ENCODE data around the gene KATNB1.
"Not testable (repeated sequence)": the region's sequence is repeated elsewhere in the genome, so short reads cannot be mapped to it uniquely, and the experiment has no call there.

DNA sequence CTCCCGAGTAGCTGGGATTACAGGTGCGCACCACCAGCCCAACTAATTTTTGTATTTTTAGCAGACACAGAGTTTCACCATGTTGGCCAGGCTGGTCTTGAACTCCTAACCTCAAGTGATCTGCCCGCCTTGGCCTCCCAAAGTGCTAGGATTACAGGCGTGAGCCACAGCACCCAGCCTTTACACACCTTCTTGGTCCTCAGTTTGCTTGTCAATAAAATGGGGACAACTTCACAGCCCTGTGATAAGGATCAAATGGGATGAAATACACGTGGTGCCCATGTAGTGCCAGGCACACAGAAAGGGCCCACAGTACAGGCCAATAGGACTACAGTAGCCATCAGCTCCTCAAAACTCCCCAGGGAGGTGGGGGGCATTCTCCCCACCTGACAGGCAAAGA, 60.4 kb downstream of the KATNB1 start:
- TF ChIP-seq BHLHE40 (IDR thresholded peaks at IDR 0.05; ENCODE audit: borderline replicate concordance); FOXA1 (IDR thresholded peaks at IDR 0.05); HDGF (IDR thresholded peaks at IDR 0.05; ENCODE audit: borderline replicate concordance); NFRKB (IDR thresholded peaks at IDR 0.05); FOXM1 (IDR thresholded peaks at IDR 0.05; ENCODE audit: borderline replicate concordance); ELF4 (IDR thresholded peaks at IDR 0.05); TARDBP (IDR thresholded peaks at IDR 0.05); ZNF384 (IDR thresholded peaks at IDR 0.05); FOXK2 (IDR thresholded peaks at IDR 0.05); ARNT (IDR thresholded peaks at IDR 0.05); CTBP1 (IDR thresholded peaks at IDR 0.05; ENCODE audit: borderline replicate concordance); SP1 (IDR thresholded peaks at IDR 0.05): not testable (repeated sequence)

All from HEK293T (cell line).